Activated CD4-positive, alpha-beta T cell treated with anti-CD3 and anti-CD28 coated beads, Interleukin-2, amount 10 ng/mL, durations not matched to agents 24 days and 14 days (primary cell): ENCODE measurements around the gene ZNF440. TPM values are rescaled to one million over a fixed set of nuclear protein-coding genes. Genes with fewer than 3 reads are reported as not detected.
"Not testable (repeated sequence)": the region's sequence is repeated elsewhere in the genome, so short reads cannot be mapped to it uniquely, and the experiment has no call there.

ENCODE experiments used
- DNase-seq: peaks from one replicate; pipeline ENCODE4 v3.0.0; 2022
- H3K27ac Mint-ChIP-seq: one replicate; pipeline ENCODE4 v1.8.0; 2022; ENCODE audit warnings: mild to moderate bottlenecking, mixed read lengths
- H3K27me3 Mint-ChIP-seq: one replicate; pipeline ENCODE4 v1.8.0; 2022; ENCODE audit warnings: mixed read lengths
- H3K36me3 Mint-ChIP-seq: one replicate; pipeline ENCODE4 v1.8.0; 2022; ENCODE audit warnings: low read depth, mild to moderate bottlenecking, mixed read lengths
- H3K4me1 Mint-ChIP-seq: one replicate; pipeline ENCODE4 v1.8.0; 2021; ENCODE audit warnings: mixed read lengths
- H3K4me3 Mint-ChIP-seq: one replicate; pipeline ENCODE4 v1.8.0; 2022; ENCODE audit warnings: mild to moderate bottlenecking, moderate library complexity, mixed read lengths
- H3K9me3 Mint-ChIP-seq: one replicate; pipeline ENCODE4 v1.8.0; 2021; ENCODE audit warnings: mixed read lengths
- intact Hi-C: fragments of 100-400 bp; cut with micrococcal nuclease; formaldehyde crosslinking; loops from one replicate; pipeline ENCODE4 v1.15.1; 2023
- total RNA-seq: library from RNA; stranded (reverse); gene quantifications from 2 replicates; pipeline ENCODE4 v1.2.3, GENCODE V29; 2022

ZNF440 gene
- total RNA-seq, 1 donor from 2014 or later, result 7.4 TPM

- no peak for DNase-seq
- peak overlapping the region; percentile 80 for H3K4me3 Mint-ChIP-seq
- peak overlapping the region; percentile 20 for H3K27ac Mint-ChIP-seq
- peaks cover 8% of the 10 kb centered on the region for H3K4me1 Mint-ChIP-seq
- H3K36me3 Mint-ChIP-seq, result peaks cover 25% of the 10 kb centered on the region
- intact Hi-C loops, result no loop called here
- peaks cover 13% of the 10 kb centered on the region for H3K9me3 Mint-ChIP-seq
- H3K27me3 Mint-ChIP-seq, result no peaks in the 10 kb centered on the region
Measured at GRCh38 chr19:11848200-11848593, 34.1 kb downstream of the ZNF440 start.

DNA sequence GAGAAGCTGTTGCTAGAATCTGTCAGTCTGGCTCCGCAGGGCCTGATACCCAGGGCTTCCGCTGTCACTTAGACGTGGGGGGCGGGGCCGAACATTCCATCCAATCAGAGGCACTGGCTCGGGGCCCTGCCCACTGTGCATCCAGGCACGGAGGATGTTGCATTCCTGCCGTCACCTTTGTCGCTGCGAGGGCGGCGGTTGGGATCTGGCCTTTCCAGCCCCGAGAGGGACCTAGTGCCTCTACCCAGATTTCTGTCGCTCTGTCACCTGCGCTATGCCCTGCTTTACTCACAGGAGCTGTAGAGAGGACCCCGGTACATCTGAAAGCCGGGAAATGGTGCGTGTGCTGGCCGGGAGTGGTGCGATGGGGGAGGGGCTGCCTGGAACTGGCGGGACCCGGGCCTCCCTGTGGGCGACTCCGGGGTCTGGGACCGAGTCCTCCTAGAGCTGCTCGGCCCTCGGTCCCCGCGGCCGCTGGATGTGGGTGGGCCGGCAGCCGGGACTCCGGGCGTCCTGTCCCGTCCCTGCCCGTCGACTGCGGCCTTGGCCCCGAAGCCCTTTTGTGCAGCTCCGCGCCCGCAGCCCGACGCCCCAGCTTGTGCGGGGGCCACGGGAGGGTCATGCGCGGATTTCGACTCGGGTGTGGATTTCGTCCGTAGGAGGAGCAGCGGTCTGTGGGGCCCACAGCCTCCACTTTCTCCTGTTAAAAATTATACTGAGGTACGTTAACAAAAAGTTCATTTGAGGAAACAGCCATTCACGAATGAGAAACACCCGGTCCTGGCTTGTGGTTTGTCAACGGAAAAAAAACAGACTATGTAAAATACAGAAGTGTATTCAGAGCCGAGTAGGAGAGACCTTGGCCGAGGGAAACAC, 34.8 kb downstream of the ZNF440 start, which contains the start of gene ZNF439:
Gene ZNF439 (plus strand): TSS at position 133 of the 876 bp plus-strand sequence. CDS start 142 bp downstream, at position 275.
- H3K4me3 Mint-ChIP-seq, result peak within 1 kb of the TSS; percentile 80
- intact Hi-C loops, result no loop called here

GRCh38 chr19:11850289-11850688, 36.2 kb downstream of the ZNF440 start:
- H3K27me3 Mint-ChIP-seq, DNase-seq, H3K4me1 Mint-ChIP-seq, intact Hi-C loops, H3K9me3 Mint-ChIP-seq, H3K27ac Mint-ChIP-seq, H3K4me3 Mint-ChIP-seq: not testable (repeated sequence)
- H3K36me3 Mint-ChIP-seq, result peaks cover 30% of the 10 kb centered on the region

More for the DNA sequence above, 34.8 kb downstream of the ZNF440 start, which contains the start of gene ZNF439:
- Mint-ChIP-seq H3K4me1 (peaks cover 8% of the 10 kb centered on the region), H3K27me3 (no peaks in the 10 kb centered on the region), H3K9me3 (peaks cover 13% of the 10 kb centered on the region), H3K27ac (peak within 1 kb of the TSS; percentile 65), H3K36me3 (peaks cover 26% of the 10 kb centered on the region)
- DNase-seq, result peak; percentile 95

- Mint-ChIP-seq H3K9me3 (peaks cover 25% of the 10 kb centered on the region), H3K4me3 (no peak overlapping the region), H3K4me1 (peaks cover 6% of the 10 kb centered on the region), H3K27me3 (no peaks in the 10 kb centered on the region), H3K36me3 (peaks cover 48% of the 10 kb centered on the region), H3K27ac (no peak overlapping the region)
- intact Hi-C loops, result no loop called here
- DNase-seq, result no peak
Measured at GRCh38 chr19:11853358-11853757, 39.3 kb downstream of the ZNF440 start.

GRCh38 chr19:11856596-11857250, 42.6 kb downstream of the ZNF440 start:
- Mint-ChIP-seq H3K36me3 (peaks cover 41% of the 10 kb centered on the region), H3K4me3 (no peak overlapping the region), H3K27ac (no peak overlapping the region), H3K4me1 (no peaks in the 10 kb centered on the region), H3K27me3 (no peaks in the 10 kb centered on the region), H3K9me3 (peaks cover 37% of the 10 kb centered on the region)
- intact Hi-C loops, result no loop called here
- DNase-seq, result no peak

DNA sequence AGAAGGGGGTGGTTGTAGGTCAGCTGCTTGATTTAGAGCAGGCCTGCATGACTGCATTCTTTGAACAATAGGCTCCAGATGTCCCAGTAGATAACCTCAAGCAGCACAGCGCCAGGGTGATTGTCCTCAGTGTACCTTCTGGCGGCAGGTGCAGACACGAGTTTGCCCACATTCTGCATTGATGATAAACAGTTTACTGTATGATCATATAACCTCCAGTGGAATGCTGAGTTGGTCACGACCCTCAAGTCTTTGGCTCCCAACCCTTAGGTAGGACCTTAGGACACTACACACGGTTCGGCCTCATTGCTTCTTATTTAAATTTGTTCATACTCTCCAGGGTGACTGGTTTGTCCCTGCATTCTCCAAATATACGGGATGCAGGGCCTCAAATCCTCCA, 46.6 kb downstream of the ZNF440 start:
- Mint-ChIP-seq H3K27me3 (no peaks in the 10 kb centered on the region), H3K36me3 (peaks cover 45% of the 10 kb centered on the region), H3K27ac (no peak overlapping the region), H3K4me3 (no peak overlapping the region), H3K9me3 (peaks cover 51% of the 10 kb centered on the region), H3K4me1 (no peaks in the 10 kb centered on the region)
- DNase-seq, result no peak
- intact Hi-C loops, result no loop called here

- Mint-ChIP-seq H3K27ac (no peak overlapping the region), H3K27me3 (no peaks in the 10 kb centered on the region), H3K4me1 (no peaks in the 10 kb centered on the region), H3K36me3 (peaks cover 46% of the 10 kb centered on the region), H3K9me3 (peaks cover 50% of the 10 kb centered on the region), H3K4me3 (no peak overlapping the region)
- intact Hi-C loops, result no loop called here
- no peak for DNase-seq
Measured at GRCh38 chr19:11861301-11861700, 47.2 kb downstream of the ZNF440 start.

DNA sequence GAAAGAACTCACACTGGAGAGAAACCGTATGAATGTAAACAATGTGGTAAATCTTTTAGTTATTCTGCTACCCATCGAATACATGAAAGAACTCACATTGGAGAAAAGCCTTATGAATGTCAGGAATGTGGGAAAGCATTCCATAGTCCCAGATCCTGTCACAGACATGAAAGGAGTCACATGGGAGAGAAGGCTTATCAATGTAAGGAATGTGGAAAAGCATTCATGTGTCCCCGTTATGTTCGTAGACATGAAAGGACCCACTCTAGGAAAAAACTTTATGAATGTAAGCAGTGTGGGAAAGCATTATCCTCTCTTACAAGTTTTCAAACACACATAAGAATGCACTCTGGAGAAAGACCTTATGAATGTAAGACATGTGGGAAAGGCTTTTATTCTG, 53.7 kb downstream of the ZNF440 start:
- peaks cover 33% of the 10 kb centered on the region for H3K9me3 Mint-ChIP-seq
- H3K27ac Mint-ChIP-seq, intact Hi-C loops, H3K4me1 Mint-ChIP-seq, DNase-seq, H3K27me3 Mint-ChIP-seq, H3K4me3 Mint-ChIP-seq: not testable (repeated sequence)
- H3K36me3 Mint-ChIP-seq, result peaks cover 52% of the 10 kb centered on the region

GRCh38 chr19:11868188-11868587, 54.1 kb downstream of the ZNF440 start:
- peaks cover 50% of the 10 kb centered on the region for H3K36me3 Mint-ChIP-seq
- H3K9me3 Mint-ChIP-seq, result peaks cover 33% of the 10 kb centered on the region
- intact Hi-C loops, result no loop called here
- H3K27me3 Mint-ChIP-seq, result no peaks in the 10 kb centered on the region
- DNase-seq, result no peak
- H3K4me3 Mint-ChIP-seq, result no peak overlapping the region
- H3K4me1 Mint-ChIP-seq, result no peaks in the 10 kb centered on the region
- no peak overlapping the region for H3K27ac Mint-ChIP-seq

GRCh38 chr19:11872624-11873023, 58.6 kb downstream of the ZNF440 start:
- Mint-ChIP-seq H3K4me3 (no peak overlapping the region), H3K36me3 (peaks cover 20% of the 10 kb centered on the region), H3K4me1 (no peaks in the 10 kb centered on the region), H3K27me3 (no peaks in the 10 kb centered on the region), H3K9me3 (peaks cover 10% of the 10 kb centered on the region), H3K27ac (no peak overlapping the region)
- no peak for DNase-seq
- intact Hi-C loops, result no loop called here

DNA sequence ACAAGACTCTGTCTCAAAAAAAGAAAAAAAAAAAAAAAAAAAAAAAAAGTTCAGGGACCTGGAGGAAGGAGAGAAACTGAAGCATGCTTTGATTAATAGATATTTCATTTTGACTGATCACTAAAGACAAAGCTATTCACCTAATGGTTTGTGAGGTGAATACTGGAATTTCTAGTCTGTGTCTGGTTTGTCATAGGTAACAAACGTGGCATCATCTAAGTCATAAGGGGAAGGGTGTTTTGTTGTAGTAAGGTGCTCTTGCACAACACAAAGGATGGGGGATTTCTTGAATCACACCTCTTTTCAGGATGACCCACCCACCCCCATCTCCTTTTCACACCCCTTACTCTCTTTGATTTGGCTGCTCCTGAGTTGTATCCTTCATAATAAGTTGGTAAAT, 59.7 kb downstream of the ZNF440 start:
- intact Hi-C loops, result no loop called here
- Mint-ChIP-seq H3K27me3 (no peaks in the 10 kb centered on the region), H3K27ac (no peak overlapping the region), H3K4me1 (no peaks in the 10 kb centered on the region), H3K9me3 (peaks cover 8% of the 10 kb centered on the region), H3K4me3 (no peak overlapping the region), H3K36me3 (peaks cover 8% of the 10 kb centered on the region)
- no peak for DNase-seq

DNA sequence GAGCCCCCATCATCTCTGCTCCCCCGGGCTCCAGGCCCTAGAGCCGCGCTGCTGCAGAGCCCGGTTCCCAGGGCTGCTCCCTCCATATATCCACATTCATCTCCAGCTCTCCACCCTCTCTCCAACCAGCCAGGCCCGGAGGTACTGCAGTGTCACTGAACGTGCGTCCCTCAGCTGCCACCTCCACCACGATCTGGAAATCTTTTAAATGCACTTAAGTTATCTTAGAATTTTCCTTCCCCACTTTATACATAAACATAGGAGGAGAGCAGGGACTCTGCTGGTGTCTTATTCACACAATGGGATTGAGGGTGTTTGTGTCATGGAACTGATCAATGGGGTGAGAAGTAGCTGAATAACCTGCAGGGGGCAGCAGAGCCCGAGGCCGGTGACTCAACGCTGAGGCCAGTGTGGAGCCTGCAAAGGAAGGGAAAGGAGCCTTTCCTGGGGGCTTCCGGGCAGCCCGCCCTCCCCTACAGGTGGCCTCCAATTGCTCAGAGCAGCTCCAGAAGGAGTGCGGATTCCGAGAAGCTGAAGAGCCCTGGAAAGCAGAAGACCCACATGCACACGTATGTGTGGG, 65.7 kb downstream of the ZNF440 start:
- H3K36me3 Mint-ChIP-seq, H3K27ac Mint-ChIP-seq: not testable (repeated sequence)
- intact Hi-C loops, result loop anchor here (1.0 to 5.0 kb wide), 4 partner anchors 82 to 262 kb away; partner anchors contain the start of gene ZNF491

DNA sequence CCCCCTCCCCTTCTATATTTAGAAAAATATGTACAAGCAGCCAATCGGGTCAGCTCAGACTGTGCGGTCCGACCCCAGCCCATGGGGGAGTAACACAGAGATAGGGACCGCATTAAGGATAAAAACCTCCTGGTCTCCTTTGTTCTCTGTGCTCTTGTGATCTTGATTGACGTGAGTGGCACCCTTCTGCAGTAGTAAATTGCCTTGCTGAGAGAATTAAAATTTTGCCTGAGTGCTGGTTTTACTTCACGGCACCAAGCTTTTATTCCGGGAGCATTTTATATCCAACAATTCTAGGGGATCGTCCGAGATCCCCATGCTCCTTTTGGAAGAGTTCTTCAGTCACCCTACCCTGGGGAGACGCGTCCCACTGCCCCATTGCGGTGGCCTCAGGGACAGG, 66.5 kb downstream of the ZNF440 start:
- H3K4me3 Mint-ChIP-seq, result no peak overlapping the region
- peaks cover 2% of the 10 kb centered on the region for H3K36me3 Mint-ChIP-seq
- H3K27me3 Mint-ChIP-seq, result peaks cover 2% of the 10 kb centered on the region
- H3K27ac Mint-ChIP-seq, result no peak overlapping the region
- H3K4me1 Mint-ChIP-seq, result peaks cover 2% of the 10 kb centered on the region
- H3K9me3 Mint-ChIP-seq, result no peaks in the 10 kb centered on the region
- no peak for DNase-seq
- intact Hi-C loops, result loop anchor here (1.0 to 5.0 kb wide), 4 partner anchors 83 to 261 kb away; partner anchors contain the start of gene ZNF491

More for the DNA sequence above, 65.7 kb downstream of the ZNF440 start:
- H3K4me1 Mint-ChIP-seq, H3K4me3 Mint-ChIP-seq, H3K27me3 Mint-ChIP-seq, H3K9me3 Mint-ChIP-seq: not testable (repeated sequence)
- peak; percentile 76 for DNase-seq
